HepG2 (cell line): Measurements from ENCODE around the gene TSHZ1. TPM values are rescaled to one million over a fixed set of nuclear protein-coding genes. Genes with fewer than 3 reads are reported as not detected.

Experiments used
- ATAC-seq: fragments of 200-7000 bp; cut with Tn5 transposase; 3 replicates; pipeline ENCODE4 v1.9.1; 2020; ENCODE audit warnings: mild to moderate bottlenecking, moderate library complexity
- BruUV-seq: library from RNA; stranded (reverse); fragments of 400-500 nt; replicated peaks from 2 replicates; lab custom pipeline; 2021; lab: Mats Ljungman, UMichigan
- CTCF ChIA-PET: fragments of 300-600 bp; formaldehyde crosslinking; extraction: SDS; loops from one replicate; lab custom pipeline; 2021; ENCODE audit warnings: low total read pairs, inconsistent platforms, low intra/inter-chr PET ratio; lab: Yijun Ruan, JAX
- POLR2A ChIA-PET: fragments of 350-600 bp; sonication (Branson Sonifier 250); formaldehyde crosslinking; loops from one replicate; lab custom pipeline; 2020; ENCODE audit warnings: antibody characterized with exemption, inconsistent platforms; lab: Yijun Ruan, JAX
- DNase-seq: peaks from one replicate; pipeline ENCODE4 v3.0.0-alpha.2; 2015; ENCODE audit warnings: low spot score
- FAIRE-seq: peaks from 3 replicates; lab custom pipeline; 2011; peaks lifted over from hg19 to GRCh38; lab: Jason Lieb, UNC
- H2AFZ ChIP-seq: one replicate; pipeline ENCODE4 v1.6.1; 2011; ENCODE audit warnings: low read length, inconsistent platforms
- H3K27ac ChIP-seq: fragments of 300-600 bp; 3 replicates; pipeline ENCODE4 v1.8.0; 2011; ENCODE audit warnings: mixed run types, mild to moderate bottlenecking, mixed read lengths, low read length, inconsistent platforms; ENCODE audit not compliant: insufficient read depth; ENCODE audit errors: extremely low read length
- H3K27me3 ChIP-seq, 2 experiments: fragments of 200-600 bp in 1 of 2; 2 replicates in 1 of 2; 3 replicates in 1 of 2; pipeline versions ENCODE4 v1.6.0 to v1.8.0; 2011; ENCODE audit warnings: low read length in 2 of 2, mild to moderate bottlenecking in 2 of 2, moderate library complexity in 2 of 2, inconsistent platforms in 1 of 2; ENCODE audit not compliant: insufficient read depth in 2 of 2, control insufficient read depth in 1 of 2
- H3K36me3 ChIP-seq, 2 experiments: fragments of 200-600 bp in 1 of 2; replicated peaks in 1 of 2; 2 replicates in 1 of 2; 3 replicates in 1 of 2; pipeline versions ENCODE4 v1.5.1 to v1.8.0; 2011; ENCODE audit warnings: low read length in 2 of 2, inconsistent platforms in 1 of 2; ENCODE audit not compliant: insufficient read depth in 2 of 2, control insufficient read depth in 1 of 2
- H3K4me1 ChIP-seq: 2 replicates; pipeline ENCODE4 v1.5.1; 2012; ENCODE audit warnings: low read length, inconsistent platforms; ENCODE audit not compliant: insufficient read depth
- H3K4me2 ChIP-seq: 2 replicates; pipeline ENCODE4 v1.6.0; 2011; ENCODE audit warnings: low read depth, low read length, inconsistent platforms
- H3K4me3 ChIP-seq, 3 experiments: fragments of 200-600 bp in 1 of 3; sonication (generic), shearing (Covaris generic) in 1 of 3; replicated peaks in 1 of 3; 2 replicates each; pipeline ENCODE4 v1.5.1; 2011 to 2016; ENCODE audit warnings: low read length in 3 of 3, inconsistent platforms in 2 of 3, low read depth in 2 of 3, mild to moderate bottlenecking in 2 of 3, control low read depth in 1 of 3, mixed read lengths in 1 of 3; ENCODE audit not compliant: insufficient read depth in 1 of 3
- H3K79me2 ChIP-seq: one replicate; pipeline ENCODE4 v1.6.1; 2011; ENCODE audit warnings: low read length, inconsistent platforms; ENCODE audit not compliant: insufficient read depth
- H3K9ac ChIP-seq: 2 replicates; pipeline ENCODE4 v1.6.0; 2011; ENCODE audit warnings: mild to moderate bottlenecking, low read depth, low read length, inconsistent platforms; ENCODE audit not compliant: insufficient read depth
- H3K9me3 ChIP-seq: 2 replicates; pipeline ENCODE4 v1.5.1; 2012; ENCODE audit warnings: mild to moderate bottlenecking, low read length
- H4K20me1 ChIP-seq: 2 replicates; pipeline ENCODE4 v1.6.0; 2011; ENCODE audit warnings: inconsistent platforms, mild to moderate bottlenecking, low read length, moderate library complexity; ENCODE audit not compliant: insufficient read depth
- BRD4 ChIP-seq: sonication (generic); formaldehyde crosslinking; IDR thresholded peaks from 2 replicates; pipeline ENCODE4 v1.4.0; 2020; ENCODE audit warnings: missing genetic modification reagents
- CSRNP1 ChIP-seq: sonication (generic); formaldehyde crosslinking; IDR thresholded peaks from 2 replicates; pipeline ENCODE4 v1.8.1; 2023; ENCODE audit warnings: mild to moderate bottlenecking, missing genetic modification reagents
- CSRNP2 ChIP-seq: sonication (generic); formaldehyde crosslinking; conservative IDR thresholded peaks from 2 replicates; pipeline ENCODE4 v1.8.0; 2022; ENCODE audit warnings: low read depth, missing genetic modification reagents
- ETV5 ChIP-seq: IDR thresholded peaks from 2 replicates; pipeline ENCODE4 v1.6.1; 2018; ENCODE audit warnings: missing biosample characterization, missing genetic modification reagents, inconsistent platforms, borderline replicate concordance
- ISX ChIP-seq: sonication (generic); formaldehyde crosslinking; conservative IDR thresholded peaks from 2 replicates; pipeline ENCODE4 v1.5.0; 2020; ENCODE audit warnings: missing genetic modification reagents
- KDM2A ChIP-seq: sonication (generic); formaldehyde crosslinking; IDR thresholded peaks from 2 replicates; pipeline ENCODE4 v1.4.0; 2020; ENCODE audit warnings: low read depth, missing genetic modification reagents, borderline replicate concordance
- MED1 ChIP-seq: sonication (generic); formaldehyde crosslinking; IDR thresholded peaks from 2 replicates; pipeline ENCODE4 v1.4.0; 2020; ENCODE audit warnings: missing genetic modification reagents
- NFIC ChIP-seq: IDR thresholded peaks from 2 replicates; pipeline ENCODE4 v1.6.1; 2012; ENCODE audit warnings: mild to moderate bottlenecking, low read length, inconsistent platforms
- RBFOX2 ChIP-seq: fragments of 200-400 bp; formaldehyde crosslinking; IDR thresholded peaks from 2 replicates; pipeline ENCODE4 v1.6.1; 2017; ENCODE audit warnings: low read depth, mild to moderate bottlenecking, low read length
- ZNF275 ChIP-seq: sonication (generic); formaldehyde crosslinking; IDR thresholded peaks from 2 replicates; pipeline ENCODE4 v1.8.0; 2022; ENCODE audit warnings: missing genetic modification reagents, mild to moderate bottlenecking, inconsistent platforms, borderline replicate concordance
- ZNF501 ChIP-seq: sonication (generic); formaldehyde crosslinking; IDR thresholded peaks from 2 replicates; pipeline ENCODE4 v1.5.1; 2020; ENCODE audit warnings: mild to moderate bottlenecking, moderate library complexity, missing genetic modification reagents
- ZNF879 ChIP-seq: sonication (generic); formaldehyde crosslinking; IDR thresholded peaks from 2 replicates; pipeline ENCODE4 v1.8.1; 2023; ENCODE audit warnings: missing genetic modification reagents
- WGBS: methylation state at CpG from one replicate; pipeline ENCODE4 v1.1.6; 2017; ENCODE audit warnings: low lambda C conversion rate; 5-methylcytosine and 5-hydroxymethylcytosine counted together
- in situ Hi-C: cut with HindIII; loops from 2 replicates; pipeline ENCODE4 v1.10.0; 2017; ENCODE audit warnings: low pct_unique_long_range_greater_than_20kb; ENCODE audit not compliant: extremely low pct_ligation_motif_present
- intact Hi-C: fragments of 100-400 bp; cut with micrococcal nuclease; formaldehyde crosslinking; loops from one replicate; pipeline ENCODE4 v1.10.0; 2022; ENCODE audit not compliant: unreplicated experiment
- polyA plus RNA-seq, 8 experiments: library from polyadenylated mRNA; depleted of rRNA in 3 of 8; stranded (reverse) in 7 of 8; unstranded in 1 of 8; fragments of >200 nt; fragmentation: Illumina TruSeq in 4 of 8; extraction: Trizol in 4 of 8; gene quantifications; 2 replicates each; pipeline versions ENCODE4 v1.2.1 to v1.2.3, GENCODE V29; 2011 to 2016; ENCODE audit warnings: low read depth in 4 of 8, missing spikeins in 1 of 8, mixed read lengths in 1 of 8; ENCODE audit not compliant: insufficient read depth in 1 of 8
- total RNA-seq, 5 experiments: library from RNA; depleted of rRNA; stranded (reverse); fragments of >200 nt; fragmentation: Illumina TruSeq; extraction: Trizol; gene quantifications; 2 replicates each; pipeline ENCODE4 v1.2.3, GENCODE V29; 2016; ENCODE audit warnings: low read depth in 1 of 5
- TF ChIP-seq, protein P1 (sequence below): sonication (generic); formaldehyde crosslinking; IDR thresholded peaks from 2 replicates; pipeline ENCODE4 v1.4.0; 2020; ENCODE audit warnings: missing genetic modification reagents

The TSHZ1 gene
- total and polyA plus RNA-seq, 2 of the 13 experiments (the other 11 are each of a cell fraction or from before 2014, with no cell fraction given), result 2.5 to 2.7 TPM

DNA sequence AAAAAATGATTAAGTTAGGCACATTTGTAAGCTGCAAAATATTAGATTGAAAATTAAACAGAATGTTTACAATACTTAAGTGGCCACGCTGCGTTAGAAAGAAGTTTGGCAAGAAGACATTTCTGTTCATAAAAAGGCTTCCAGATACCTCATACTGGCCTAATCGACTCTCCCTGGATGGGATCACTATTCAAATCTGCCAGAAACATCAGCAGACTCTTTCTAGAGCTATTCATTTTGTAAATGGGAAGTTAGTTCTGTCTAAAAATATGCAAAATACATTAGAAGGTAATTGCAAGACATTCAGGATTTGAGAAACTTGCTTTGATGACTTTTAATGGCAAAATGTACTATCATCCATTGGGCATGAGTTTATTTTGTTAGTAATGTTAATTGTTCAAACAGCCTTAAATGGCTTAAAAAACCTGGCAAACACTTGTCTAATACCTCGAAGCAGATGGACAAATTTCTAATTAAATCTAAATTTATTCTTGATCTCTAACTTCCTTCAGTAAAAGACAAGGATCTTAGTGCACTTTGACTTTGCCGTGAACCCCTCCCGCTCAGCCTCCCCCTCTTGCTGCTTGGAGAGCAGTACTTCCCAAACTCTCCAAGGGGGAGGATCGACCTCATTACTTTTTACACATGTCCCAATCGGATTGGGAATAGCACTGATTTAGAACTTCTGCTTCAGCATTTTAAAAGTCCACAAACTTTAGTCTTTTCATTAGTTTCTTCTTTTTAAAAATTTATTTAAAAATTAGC is 113.4 kb downstream of the TSHZ1 start:
- Histone ChIP-seq H4K20me1 (no peaks in the 10 kb centered on the region), H3K27me3 (peaks cover 0 to 11% of the 10 kb centered on the region in 2 experiments; a peak in 2 of 5 replicates), H2AFZ (no peak overlapping the region), H3K4me2 (no peak overlapping the region), H3K9ac (no peak overlapping the region), H3K4me3 (no peak overlapping the region), H3K79me2 (no peaks in the 10 kb centered on the region), H3K27ac (no peak overlapping the region), H3K4me1 (no peaks in the 10 kb centered on the region), H3K36me3 (no peaks in the 10 kb centered on the region), H3K9me3 (peaks cover 9% of the 10 kb centered on the region)
- FAIRE-seq (no peak), ATAC-seq (no peak), DNase-seq (no peak)
- no TSS peak for BruUV-seq
- in situ Hi-C loops, result no loop called here
- intact Hi-C loops, result no loop called here
- ChIA-PET CTCF (no interaction called here), POLR2A (no interaction called here)
- 11% methylated on average over 8 of the region's 8 CpGs for WGBS
- TF ChIP-seq KDM2A (CRISPR knock-in tag) (no peak), ZNF501 (CRISPR knock-in tag) (no peak), CSRNP2 (CRISPR knock-in tag) (no peak), CSRNP1 (CRISPR knock-in tag) (no peak), ZNF879 (CRISPR knock-in tag) (no peak), RBFOX2 (no peak), BRD4 (CRISPR knock-in tag) (no peak), ISX (CRISPR knock-in tag) (no peak), MED1 (CRISPR knock-in tag) (no peak), ZNF275 (no peak), NFIC (no peak), ETV5 (CRISPR knock-in tag) (no peak)
- TF ChIP-seq, protein P1, sequence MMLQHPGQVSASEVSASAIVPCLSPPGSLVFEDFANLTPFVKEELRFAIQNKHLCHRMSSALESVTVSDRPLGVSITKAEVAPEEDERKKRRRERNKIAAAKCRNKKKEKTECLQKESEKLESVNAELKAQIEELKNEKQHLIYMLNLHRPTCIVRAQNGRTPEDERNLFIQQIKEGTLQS (CRISPR knock-in tag), result no peak
